ENCODE data around the gene PRKAG2.

Gene PRKAG2

GRCh38 chr7:151817981-151818673, 58.8 kb downstream of the PRKAG2 start:
- DNase-seq (ENCODE audit: low spot score): no peak

DNA sequence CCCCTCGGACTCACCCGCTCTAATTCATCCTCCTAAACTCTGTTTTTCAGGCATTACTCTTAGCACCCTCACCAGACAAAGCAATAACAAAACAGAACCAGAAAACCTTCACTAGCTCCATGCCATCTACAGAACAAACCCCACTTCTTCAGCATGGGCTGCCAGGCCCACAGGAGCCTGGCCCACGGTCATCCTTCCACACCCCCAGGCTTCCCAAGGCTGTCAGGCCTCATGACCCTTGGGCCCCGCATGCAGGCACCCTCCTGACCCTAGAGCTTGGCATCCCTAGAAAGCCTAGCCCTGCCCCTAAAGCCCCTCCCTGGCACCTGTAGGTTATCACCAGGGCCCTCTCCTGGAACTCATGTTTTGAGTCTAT, 59.6 kb downstream of the PRKAG2 start:
- no peak for DNase-seq (ENCODE audit: low spot score)

- DNase-seq (ENCODE audit: low spot score): no peak
Observed at GRCh38 chr7:151816562-151817314, 60.2 kb downstream of the PRKAG2 start.

DNA sequence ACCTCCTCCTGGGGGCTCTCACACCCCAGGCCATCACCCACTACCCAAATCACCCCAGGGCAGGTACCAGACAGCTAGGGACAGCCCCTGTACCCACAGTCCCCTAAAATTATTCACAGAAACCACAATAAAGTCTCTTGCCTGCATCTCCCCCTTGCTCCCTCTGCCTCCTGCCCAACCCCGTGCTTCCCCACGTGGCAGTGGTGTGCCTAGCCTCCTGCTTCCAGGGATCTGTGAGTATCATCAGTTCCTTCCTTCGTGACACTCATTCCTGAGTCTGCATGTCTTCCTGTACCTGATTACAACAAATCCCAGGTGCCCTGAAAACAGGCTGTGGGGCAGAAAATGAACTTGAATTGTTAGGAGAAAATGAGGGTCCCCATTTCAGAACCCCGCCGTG, 61.5 kb downstream of the PRKAG2 start:
- no peak for DNase-seq (ENCODE audit: low spot score)

DNA sequence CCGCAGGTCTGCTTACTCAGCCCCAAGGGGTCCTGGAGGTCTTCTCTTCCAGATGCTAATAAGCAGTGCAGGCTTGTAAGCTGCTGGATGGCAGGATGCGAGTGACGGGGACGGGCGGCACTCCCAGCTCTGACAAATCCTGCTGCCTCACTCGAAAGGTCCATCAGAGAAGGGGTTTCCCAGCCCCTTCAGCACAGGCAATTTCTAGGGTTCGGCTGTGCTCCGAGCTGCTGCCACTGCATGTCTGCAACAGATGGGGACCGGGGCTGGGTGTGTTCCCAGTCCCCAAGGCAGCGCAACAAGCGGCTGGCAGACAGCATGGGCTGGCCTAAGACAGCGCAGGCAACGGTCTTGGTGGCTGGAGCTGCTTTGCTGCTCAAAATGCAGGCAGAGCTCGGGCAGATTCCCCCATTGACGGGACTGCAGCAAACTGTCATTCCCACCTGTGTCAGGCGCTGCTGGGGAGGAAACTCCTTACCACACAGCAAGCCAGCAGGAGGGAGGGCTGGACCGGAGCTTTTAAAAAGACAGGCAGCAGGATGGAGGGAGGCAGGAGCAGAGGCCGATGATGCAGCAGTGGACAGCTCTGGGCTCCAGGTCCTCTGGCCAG, 62.4 kb downstream of the PRKAG2 start:
- no peak for DNase-seq (ENCODE audit: low spot score)

GRCh38 chr7:151813997-151814396, 62.9 kb downstream of the PRKAG2 start:
- DNase-seq (ENCODE audit: low spot score): no peak

DNA sequence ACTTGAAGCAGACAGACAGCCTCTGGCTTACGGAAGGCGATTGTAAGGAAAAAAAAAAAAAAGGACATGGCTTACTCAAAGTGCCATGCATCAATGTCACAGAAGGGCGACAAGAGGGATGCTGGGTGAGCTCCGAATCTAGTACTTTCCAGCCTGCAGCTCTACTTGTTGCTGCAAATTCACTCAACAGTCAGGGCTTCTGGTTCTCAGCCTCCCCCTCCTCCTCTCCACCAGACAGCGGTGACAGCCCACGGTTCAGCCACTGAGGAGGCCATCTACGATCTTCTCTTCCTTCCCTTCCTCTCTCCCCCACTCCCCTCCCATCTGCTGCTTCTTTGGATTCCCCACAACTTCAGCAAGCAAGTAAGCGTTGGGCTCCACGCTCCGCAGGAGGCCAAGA, 63.5 kb downstream of the PRKAG2 start:
- no peak for DNase-seq (ENCODE audit: low spot score)

DNA sequence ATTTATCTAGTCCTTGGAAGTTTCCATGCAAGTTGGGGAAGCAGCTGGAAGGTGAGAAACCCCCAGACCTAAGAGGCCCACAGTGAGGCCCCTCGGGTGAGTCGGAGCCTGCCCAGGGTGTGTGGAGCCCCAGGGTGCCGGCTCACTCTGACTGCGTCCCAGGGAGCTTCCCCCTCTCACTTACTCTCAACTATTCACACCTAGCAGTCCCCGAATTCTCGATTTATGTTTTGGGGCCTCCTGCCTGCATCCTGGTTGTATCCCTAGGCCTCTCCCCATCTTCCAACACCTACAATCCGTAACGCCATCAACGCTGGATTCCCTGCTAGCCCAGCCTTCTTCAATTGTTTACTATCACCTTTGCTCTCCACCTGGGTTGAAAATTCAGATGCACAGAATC, 63.9 kb downstream of the PRKAG2 start:
- DNase-seq (ENCODE audit: low spot score): no peak

- DNase-seq (ENCODE audit: low spot score): no peak
Observed at GRCh38 chr7:151810441-151811232, 66.3 kb downstream of the PRKAG2 start.

DNA sequence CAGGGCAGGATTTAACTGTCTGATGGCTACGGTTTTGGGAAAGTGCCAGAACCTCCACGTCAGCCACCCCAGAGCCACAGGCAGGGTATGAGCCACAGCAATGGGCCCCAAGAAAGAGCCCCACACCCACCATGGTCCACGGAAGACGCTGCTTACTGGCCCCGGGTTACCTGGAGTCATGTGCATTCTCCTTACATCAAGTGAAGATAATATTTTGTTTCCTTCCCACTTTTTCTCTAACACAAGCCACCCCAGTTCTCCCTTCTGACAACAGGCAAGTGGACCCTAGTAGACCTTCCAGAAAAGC, 67.1 kb downstream of the PRKAG2 start:
- DNase-seq (ENCODE audit: low spot score): no peak

- DNase-seq (ENCODE audit: low spot score): no peak
Observed at GRCh38 chr7:151809146-151809863, 67.6 kb downstream of the PRKAG2 start.

DNA sequence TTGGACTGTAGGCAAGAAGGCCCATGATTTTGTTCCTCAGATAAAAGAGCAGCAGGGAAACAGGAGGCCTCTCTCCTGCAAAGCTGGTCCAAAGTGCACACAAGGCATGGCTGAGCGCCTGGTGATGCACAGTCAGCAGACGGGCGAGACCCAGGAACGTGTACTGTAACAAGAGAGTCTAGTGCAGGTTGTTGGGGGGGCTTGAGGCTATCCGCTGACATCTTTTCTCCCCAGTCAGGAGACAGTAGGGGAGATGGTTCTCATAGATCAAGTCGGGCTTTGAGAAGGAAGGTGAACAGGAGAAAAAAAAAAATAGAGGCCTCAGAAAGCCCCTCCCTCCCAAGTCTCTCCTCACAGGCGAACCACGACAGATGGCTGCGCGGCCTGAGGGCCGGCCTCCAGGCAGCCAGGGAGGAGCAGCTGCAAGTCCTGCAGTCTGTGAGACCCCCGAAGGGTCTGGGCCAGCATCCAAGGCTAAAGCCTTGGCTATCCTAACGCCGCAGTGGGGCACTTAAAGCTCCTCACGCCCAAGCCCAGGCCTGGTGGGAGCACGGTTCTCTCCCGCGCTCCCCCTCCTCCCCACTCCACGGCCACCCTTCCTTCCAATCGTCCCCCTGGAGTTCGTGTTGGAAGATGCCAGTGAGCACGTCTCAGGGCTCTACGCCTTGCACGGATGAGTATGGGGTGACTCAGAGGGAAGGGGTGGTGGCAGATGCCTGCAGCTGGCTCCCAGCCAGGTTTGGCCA, 68.3 kb downstream of the PRKAG2 start:
- DNase-seq (ENCODE audit: low spot score): peak; percentile 43

DNA sequence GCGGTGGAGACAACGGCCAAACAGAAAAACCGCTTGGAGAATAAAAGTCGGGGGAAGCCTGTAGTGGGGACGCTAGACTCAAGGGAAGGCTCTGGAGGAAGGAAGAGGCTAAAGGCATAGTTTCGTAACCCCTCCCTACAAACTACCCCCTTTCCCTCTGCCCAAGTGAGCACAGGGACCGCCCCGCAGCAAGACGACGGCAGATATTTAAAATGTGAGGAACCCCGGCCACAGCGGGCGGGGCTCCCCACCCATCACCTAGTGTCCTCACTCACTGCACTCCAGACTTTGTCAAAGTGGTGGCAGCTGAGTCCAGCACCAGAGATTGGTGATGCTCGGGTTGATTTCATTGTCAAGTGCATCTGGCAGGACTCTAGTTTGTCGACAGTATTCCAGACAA, 69.1 kb downstream of the PRKAG2 start:
- DNase-seq (ENCODE audit: low spot score): no peak

DNA sequence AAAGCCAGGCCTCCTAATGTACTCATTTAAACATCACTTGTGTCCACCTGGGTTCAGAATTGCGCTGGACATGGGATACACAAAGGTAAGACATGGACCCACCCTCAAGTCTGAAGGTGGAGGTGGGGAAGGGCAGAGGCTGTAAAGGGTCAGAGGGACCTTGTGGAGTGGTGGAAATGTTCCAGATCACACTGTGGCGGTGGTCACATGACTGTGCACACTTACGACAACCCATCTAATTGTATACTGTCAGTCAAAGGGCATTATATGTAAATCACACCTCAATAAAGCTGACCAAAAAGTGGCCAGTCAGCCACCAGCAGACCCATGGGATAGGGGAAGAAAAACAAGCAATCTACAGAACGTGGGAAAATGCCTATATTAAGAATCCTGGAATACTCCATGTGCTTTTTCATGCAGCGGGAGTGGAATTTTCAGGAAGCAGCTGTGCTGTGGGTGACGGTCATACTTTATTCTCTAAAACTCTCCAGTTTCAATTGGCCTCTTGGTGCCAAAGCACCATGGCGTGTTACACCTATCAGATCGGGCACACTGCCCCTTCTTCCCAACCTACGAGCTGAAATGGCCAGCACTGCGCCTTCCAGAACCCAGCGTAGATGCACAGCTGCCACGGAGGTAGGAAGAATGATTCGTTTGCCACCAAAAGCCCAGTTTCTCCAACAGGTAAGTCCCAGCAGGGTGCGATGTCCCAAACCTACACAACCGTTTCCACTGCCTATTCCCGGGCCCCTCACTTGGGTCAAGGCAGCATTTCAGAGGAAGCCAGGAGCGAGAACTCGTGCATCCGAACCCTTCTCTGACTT, 69.8 kb downstream of the PRKAG2 start:
- DNase-seq (ENCODE audit: low spot score): no peak

DNA sequence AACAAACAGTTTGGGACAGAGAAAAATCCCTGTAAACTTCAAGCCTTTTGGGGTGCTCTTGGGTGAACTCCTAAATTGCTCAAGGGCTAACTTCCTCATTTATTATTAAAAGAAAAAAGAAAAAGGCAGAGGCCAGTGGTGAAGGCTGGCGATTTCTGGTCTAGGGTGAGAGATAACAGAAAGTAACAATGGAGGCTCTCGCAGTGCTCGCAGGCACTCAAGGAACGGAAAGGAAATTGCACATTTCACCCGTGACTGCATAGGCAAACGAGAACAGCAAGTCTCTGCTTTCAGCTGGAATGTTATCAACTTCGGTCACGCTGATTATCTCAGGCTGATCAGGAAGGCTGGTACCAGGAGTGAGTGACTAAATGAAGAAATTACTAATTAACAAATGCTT, 70.7 kb downstream of the PRKAG2 start:
- no peak for DNase-seq (ENCODE audit: low spot score)

- no peak for DNase-seq (ENCODE audit: low spot score)
Observed at GRCh38 chr7:151805191-151805590, 71.7 kb downstream of the PRKAG2 start.

DNA sequence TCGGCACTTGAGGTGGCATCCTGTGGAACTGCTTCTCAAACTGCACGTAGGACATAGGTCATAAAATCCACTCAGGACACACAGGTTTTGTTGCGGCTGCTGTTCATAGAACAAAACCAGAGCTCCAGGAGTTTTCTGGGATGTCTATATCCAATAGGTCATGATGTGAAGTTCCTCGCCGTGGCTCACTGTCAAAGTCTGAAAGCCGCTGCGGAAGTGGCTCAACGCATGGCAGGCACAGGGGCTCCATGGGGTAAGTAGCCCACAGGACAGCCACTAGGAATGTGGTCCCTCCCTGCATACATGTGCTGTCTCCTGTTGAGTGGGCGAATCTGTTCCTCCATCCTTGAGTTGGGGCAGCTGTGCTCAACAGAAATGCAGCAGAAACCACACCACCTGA, 72.2 kb downstream of the PRKAG2 start:
- DNase-seq (ENCODE audit: low spot score): no peak

DNA sequence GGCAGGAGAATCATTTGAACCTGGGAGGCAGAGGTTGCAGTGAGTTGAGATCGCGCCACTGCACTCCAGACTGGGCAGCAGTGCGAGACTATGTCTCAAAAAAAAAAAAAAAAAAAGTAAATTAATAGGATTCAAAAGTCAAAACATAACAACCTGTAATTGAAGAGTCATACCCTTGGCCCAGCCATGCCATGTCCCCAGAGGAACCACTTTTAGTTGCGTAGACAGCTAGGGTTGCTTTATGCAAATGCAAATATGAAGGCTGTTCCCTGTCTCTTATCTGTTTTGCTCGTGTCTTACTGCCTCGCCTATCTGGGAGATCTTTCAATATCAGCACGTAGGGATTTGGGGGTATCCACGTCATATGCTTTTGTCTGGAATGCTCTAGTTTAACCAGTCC, 73.1 kb downstream of the PRKAG2 start:
- no peak for DNase-seq (ENCODE audit: low spot score)

- DNase-seq (ENCODE audit: low spot score): no peak
Observed at GRCh38 chr7:151802469-151802846, 74.5 kb downstream of the PRKAG2 start.

DNA sequence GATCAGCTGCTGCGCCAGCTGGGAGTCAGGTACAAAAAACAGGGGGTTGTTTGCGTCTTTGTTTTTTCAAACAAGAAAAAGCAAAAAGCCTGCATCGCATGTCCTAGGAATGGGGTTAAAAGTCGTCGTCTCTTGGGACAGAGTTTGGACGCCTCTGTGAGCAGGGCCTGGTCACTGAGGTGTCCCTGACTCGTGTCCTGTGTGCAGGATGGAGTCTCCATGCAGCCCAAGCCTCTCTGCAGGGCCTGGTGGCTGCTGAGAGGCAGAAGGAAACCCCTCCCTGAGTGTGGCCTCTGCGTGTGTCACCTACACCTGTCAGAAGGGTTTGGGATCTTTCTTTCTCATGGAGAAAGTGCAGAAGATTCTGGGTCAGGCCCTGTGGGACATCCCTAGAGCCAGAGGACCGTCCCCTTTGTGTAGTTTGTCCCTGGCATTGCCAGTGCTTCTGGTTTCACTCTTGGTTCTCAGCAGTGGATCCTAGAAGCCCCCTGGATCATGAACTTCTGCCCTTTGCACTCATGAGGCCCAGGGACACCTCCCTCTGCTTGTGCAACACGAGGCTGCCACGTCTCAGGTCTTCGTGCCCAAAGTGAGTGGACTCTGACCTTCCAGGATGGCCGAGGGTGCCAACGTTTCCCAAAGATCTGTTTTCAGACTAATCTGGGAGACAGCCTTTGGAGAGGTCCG, 75.0 kb downstream of the PRKAG2 start:
- no peak for DNase-seq (ENCODE audit: low spot score)
